Prostate gland (tissue), 2 donors: ENCODE measurements around the gene ESM1. TPM values are rescaled to one million over a fixed set of nuclear protein-coding genes. Genes with fewer than 3 reads are reported as not detected.

Source experiments
- DNase-seq: peaks from one replicate; pipeline ENCODE4 v3.0.0-alpha.2; 2019; ENCODE audit warnings: low spot score
- H3K27ac ChIP-seq, 2 donors: fragments of 200-600 bp; sonication (generic); 2 replicates each; pipeline ENCODE4 v1.5.1; 2017 to 2019
- H3K27me3 ChIP-seq: fragments of 200-600 bp; sonication (generic); replicated peaks from 2 replicates; pipeline ENCODE4 v1.5.1; 2019; ENCODE audit not compliant: insufficient read depth
- H3K36me3 ChIP-seq, 2 donors: fragments of 200-600 bp; sonication (generic); 1 replicate in 1 of 2; 2 replicates in 1 of 2; pipeline versions ENCODE4 v1.5.1 to v1.8.1; 2017 to 2019
- H3K4me1 ChIP-seq: fragments of 200-600 bp; sonication (generic); replicated peaks from 2 replicates; pipeline ENCODE4 v1.5.1; 2019
- H3K4me3 ChIP-seq, 2 donors: fragments of 200-600 bp; sonication (generic); 2 replicates each; pipeline ENCODE4 v1.5.1; 2017 to 2019
- H3K9me3 ChIP-seq: fragments of 200-600 bp; sonication (generic); 2 replicates; pipeline ENCODE4 v1.5.1; 2017
- POLR2A ChIP-seq: fragments of 450-650 bp; IDR thresholded peaks from one replicate; pipeline ENCODE4 v1.6.1; 2016; ENCODE audit warnings: antibody characterized with exemption, mild to moderate bottlenecking
- POLR2AphosphoS5 ChIP-seq: sonication (generic); formaldehyde crosslinking; IDR thresholded peaks from one replicate; pipeline ENCODE4 v1.6.1; 2017; ENCODE audit warnings: antibody characterized with exemption
- WGBS: methylation state at CpG from one replicate; pipeline ENCODE4 v1.1.5; 2018; 5-methylcytosine and 5-hydroxymethylcytosine counted together
- intact Hi-C: fragments of 100-400 bp; cut with DNase I; formaldehyde crosslinking; loops from one replicate; pipeline ENCODE4 v1.14.2; 2022
- total RNA-seq, 2 donors: library from RNA; depleted of rRNA; stranded (reverse); fragments of >200 nt; gene quantifications; one replicate each; pipeline ENCODE4 v1.1.0, GENCODE V29; 2016
- TF ChIP-seq, protein P1 (sequence below), 4 experiments: fragments of 200-600 bp in 2 of 4; fragments of 450-650 bp in 2 of 4; sonication (generic) in 2 of 4; IDR thresholded peaks; 1 replicate in 3 of 4; 2 replicates in 1 of 4; pipeline ENCODE4 v1.5.1; 2016 to 2019; ENCODE audit warnings: antibody characterized with exemption in 4 of 4, mild to moderate bottlenecking in 2 of 4, moderate library complexity in 2 of 4

ESM1 gene, protein sequence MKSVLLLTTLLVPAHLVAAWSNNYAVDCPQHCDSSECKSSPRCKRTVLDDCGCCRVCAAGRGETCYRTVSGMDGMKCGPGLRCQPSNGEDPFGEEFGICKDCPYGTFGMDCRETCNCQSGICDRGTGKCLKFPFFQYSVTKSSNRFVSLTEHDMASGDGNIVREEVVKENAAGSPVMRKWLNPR
- not detected for total RNA-seq

DNA sequence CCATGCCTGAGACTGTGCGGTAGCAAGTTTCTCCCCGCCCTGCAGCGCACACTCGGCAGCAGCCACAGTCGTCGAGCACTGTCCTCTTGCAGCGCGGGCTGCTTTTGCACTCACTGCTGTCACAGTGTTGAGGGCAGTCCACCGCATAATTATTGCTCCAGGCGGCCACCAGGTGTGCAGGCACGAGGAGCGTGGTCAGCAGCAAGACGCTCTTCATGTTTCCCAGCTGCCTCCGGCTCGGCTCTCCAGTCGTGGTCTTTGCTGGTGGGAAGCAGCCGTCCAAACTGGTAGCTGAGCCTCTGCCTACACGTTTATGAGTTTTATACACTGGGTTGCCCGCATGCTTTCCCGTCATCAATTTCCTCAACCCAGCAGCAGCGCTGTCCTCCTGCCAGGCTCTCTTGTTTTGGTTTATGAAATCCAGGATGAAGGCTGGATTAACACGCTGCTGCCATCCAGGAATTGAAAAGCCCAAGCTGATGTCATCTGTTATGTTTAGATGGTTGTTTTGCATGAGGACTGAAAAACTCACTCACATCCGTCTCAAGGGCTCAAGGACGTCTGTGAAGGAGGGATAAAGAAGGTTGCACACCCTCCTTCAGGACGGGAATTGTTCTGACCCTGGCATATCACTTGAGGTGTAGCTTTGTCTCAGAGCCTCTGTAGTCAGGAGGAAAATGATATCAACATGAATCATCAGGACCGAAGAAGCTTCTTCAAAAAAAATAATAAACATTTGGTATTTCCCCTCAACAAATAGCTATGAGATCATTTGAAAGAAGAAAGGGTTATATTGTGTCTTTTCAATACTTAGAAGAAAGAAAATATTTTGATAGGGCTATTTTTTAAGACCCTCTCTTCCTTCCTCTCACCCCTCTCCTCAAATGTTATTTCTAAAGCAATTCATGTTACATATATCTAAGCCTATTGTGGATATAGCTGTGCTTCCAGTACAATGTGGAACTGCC, at the start of gene ESM1:
ESM1 (minus strand) TSS at position 293 of the 968 bp plus-strand sequence; CDS start at position 217, 76 bp downstream.
- TF ChIP-seq POLR2A (no peak), POLR2AphosphoS5 (no peak)
- TF ChIP-seq, protein P1, sequence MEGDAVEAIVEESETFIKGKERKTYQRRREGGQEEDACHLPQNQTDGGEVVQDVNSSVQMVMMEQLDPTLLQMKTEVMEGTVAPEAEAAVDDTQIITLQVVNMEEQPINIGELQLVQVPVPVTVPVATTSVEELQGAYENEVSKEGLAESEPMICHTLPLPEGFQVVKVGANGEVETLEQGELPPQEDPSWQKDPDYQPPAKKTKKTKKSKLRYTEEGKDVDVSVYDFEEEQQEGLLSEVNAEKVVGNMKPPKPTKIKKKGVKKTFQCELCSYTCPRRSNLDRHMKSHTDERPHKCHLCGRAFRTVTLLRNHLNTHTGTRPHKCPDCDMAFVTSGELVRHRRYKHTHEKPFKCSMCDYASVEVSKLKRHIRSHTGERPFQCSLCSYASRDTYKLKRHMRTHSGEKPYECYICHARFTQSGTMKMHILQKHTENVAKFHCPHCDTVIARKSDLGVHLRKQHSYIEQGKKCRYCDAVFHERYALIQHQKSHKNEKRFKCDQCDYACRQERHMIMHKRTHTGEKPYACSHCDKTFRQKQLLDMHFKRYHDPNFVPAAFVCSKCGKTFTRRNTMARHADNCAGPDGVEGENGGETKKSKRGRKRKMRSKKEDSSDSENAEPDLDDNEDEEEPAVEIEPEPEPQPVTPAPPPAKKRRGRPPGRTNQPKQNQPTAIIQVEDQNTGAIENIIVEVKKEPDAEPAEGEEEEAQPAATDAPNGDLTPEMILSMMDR (IDR thresholded peaks at IDR 0.05), result no peak

DNA sequence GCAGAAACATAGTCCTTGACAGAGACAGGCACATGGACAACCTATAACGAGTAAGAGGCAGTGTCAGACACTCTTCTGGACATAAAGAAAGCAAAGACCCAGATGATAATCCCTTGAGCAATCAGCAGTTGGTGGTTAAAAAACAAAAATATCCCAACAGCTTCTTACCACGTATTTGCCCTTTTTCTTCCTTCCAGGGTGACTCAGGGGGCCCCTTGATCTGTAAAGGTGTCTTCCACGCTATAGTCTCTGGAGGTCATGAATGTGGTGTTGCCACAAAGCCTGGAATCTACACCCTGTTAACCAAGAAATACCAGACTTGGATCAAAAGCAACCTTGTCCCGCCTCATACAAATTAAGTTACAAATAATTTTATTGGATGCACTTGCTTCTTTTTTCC, 48.2 kb upstream of the ESM1 start:
- no peak overlapping the region for H3K27ac ChIP-seq
- H3K4me1 ChIP-seq, result no peaks in the 10 kb centered on the region
- intact Hi-C loops, result no loop called here
- H3K9me3 ChIP-seq, result no peaks in the 10 kb centered on the region
- H3K36me3 ChIP-seq, result no peaks in the 10 kb centered on the region
- TF ChIP-seq POLR2AphosphoS5 (no peak), POLR2A (no peak)
- no peaks in the 10 kb centered on the region for H3K27me3 ChIP-seq
- no peak for DNase-seq
- WGBS, result 70% methylated on average over 4 of the region's 4 CpGs
- no peak overlapping the region for H3K4me3 ChIP-seq

More for the DNA sequence above, at the start of gene ESM1:
- no peaks in the 10 kb centered on the region for H3K9me3 ChIP-seq
- no peaks in the 10 kb centered on the region for H3K4me1 ChIP-seq
- no peaks in the 10 kb centered on the region for H3K36me3 ChIP-seq
- intact Hi-C loops, result no loop called here
- no peak within 1 kb of the TSS for H3K4me3 ChIP-seq
- 36% methylated on average over 26 of the region's 26 CpGs for WGBS
- no peak for DNase-seq
- H3K27ac ChIP-seq, result no peak within 1 kb of the TSS
- no peaks in the 10 kb centered on the region for H3K27me3 ChIP-seq

DNA sequence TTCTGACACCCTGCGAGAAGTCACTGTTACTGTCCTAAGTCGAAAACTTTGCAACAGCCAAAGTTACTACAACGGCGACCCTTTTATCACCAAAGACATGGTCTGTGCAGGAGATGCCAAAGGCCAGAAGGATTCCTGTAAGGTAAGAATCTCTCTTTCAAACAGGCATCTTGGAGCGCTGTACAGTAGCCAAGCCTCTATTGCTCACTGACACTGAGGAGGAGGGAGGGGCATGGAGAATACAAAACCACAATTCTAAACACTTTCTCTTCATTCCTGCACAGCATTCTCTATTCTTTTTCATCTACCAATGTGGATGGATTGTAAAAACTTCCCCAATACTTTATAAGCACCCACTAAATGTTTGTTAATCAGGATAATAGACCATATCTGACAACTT, 46.1 kb upstream of the ESM1 start:
- no peak for DNase-seq
- Histone ChIP-seq H3K4me3 (no peak overlapping the region), H3K27me3 (no peaks in the 10 kb centered on the region), H3K9me3 (no peaks in the 10 kb centered on the region), H3K36me3 (no peaks in the 10 kb centered on the region), H3K4me1 (no peaks in the 10 kb centered on the region), H3K27ac (no peak overlapping the region)
- TF ChIP-seq POLR2A (no peak), POLR2AphosphoS5 (no peak)
- TF ChIP-seq, protein P1 (IDR thresholded peaks at IDR 0.05), result no peak
- intact Hi-C loops, result no loop called here
- WGBS, result 97% methylated on average over 5 of the region's 5 CpGs

DNA sequence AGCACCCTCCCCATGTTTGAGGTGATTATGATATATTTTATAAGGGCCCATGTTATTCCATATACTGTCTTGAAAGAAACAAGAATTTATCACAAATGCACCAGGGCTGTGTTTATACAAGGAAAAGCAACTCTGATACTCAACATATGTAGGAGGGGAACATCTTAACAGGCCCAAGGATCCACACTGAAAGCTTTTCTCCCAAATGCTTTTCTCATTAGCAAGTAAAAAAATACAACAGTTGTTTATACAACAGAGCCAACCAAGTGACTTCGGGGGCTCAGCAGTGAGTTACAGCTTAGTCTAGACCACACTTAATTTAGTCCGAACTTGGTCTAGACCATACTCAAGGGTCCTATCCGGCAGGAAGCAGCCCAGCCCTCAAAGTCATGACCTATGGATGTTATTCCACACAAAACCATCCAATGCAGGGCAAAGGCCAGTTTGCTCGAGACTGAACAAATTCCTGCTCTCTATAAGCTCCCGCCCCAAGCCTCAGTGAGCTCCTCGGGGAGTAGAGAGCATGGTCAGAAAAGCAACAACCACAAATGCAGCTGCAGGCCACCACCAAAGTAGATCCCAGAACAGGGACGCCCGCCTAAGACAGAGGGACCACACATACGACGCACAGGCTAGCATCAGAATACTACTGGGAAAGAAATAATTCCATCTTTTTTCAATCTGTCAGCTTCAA, 45.4 kb upstream of the ESM1 start:
- Histone ChIP-seq H3K36me3 (no peaks in the 10 kb centered on the region), H3K9me3 (no peaks in the 10 kb centered on the region), H3K27me3 (no peaks in the 10 kb centered on the region), H3K4me3 (no peak overlapping the region), H3K4me1 (no peaks in the 10 kb centered on the region), H3K27ac (no peak overlapping the region)
- DNase-seq, result no peak
- intact Hi-C loops, result no loop called here
- no peak for TF ChIP-seq POLR2AphosphoS5
- no peak for TF ChIP-seq POLR2A
- TF ChIP-seq, protein P1 (IDR thresholded peaks at IDR 0.05), result no peak
- 75% methylated on average over 10 of the region's 10 CpGs for WGBS

DNA sequence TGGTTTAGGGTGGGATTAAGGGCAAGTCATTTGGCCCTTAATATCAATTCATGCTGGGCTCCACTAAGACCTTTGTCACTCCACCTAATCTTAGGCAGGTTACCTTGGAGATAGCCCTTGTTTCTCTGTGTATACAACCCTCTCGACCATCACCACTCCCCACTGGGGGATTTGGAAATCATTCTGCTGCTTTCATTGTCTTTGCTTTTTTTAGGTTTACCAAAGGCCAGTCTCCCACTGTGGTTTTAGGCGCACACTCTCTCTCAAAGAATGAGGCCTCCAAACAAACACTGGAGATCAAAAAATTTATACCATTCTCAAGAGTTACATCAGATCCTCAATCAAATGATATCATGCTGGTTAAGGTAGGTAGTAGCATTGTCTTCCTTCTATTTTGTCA, 44.8 kb upstream of the ESM1 start:
- no peak for TF ChIP-seq POLR2AphosphoS5
- no peak for TF ChIP-seq POLR2A
- TF ChIP-seq, protein P1 (IDR thresholded peaks at IDR 0.05), result no peak
- DNase-seq, result no peak
- intact Hi-C loops, result no loop called here
- Histone ChIP-seq H3K9me3 (no peaks in the 10 kb centered on the region), H3K27ac (no peak overlapping the region), H3K4me3 (no peak overlapping the region), H3K27me3 (no peaks in the 10 kb centered on the region), H3K36me3 (no peaks in the 10 kb centered on the region), H3K4me1 (no peaks in the 10 kb centered on the region)
- WGBS, result 42% methylated on average over 2 of the region's 2 CpGs
